ENCODE results near the gene PBX4.
A peak's percentile ranks its signal among the peaks of the same experiment; 100 is the strongest.
"Not testable (repeated sequence)": the region's sequence is repeated elsewhere in the genome, so short reads cannot be mapped to it uniquely, and the experiment has no call there.

The PBX4 gene

GRCh38 chr19:19626516-19627472, 8.3 kb upstream of the PBX4 start:
- DNase-seq = no peak

GRCh38 chr19:19624032-19624570, 5.6 kb upstream of the PBX4 start:
- no peak for DNase-seq

GRCh38 chr19:19623383-19623782, 4.9 kb upstream of the PBX4 start:
- no peak for DNase-seq

- DNase-seq = no peak
Observed at GRCh38 chr19:19619849-19620210, 1.3 kb upstream of the PBX4 start.

- no peak for DNase-seq
Observed at GRCh38 chr19:19619181-19619848, 828 bp upstream of the PBX4 start.

GRCh38 chr19:19615086-19615485, 3.4 kb downstream of the PBX4 start:
- DNase-seq = peak in 2 of 5 experiments; percentile 63 to 65

GRCh38 chr19:19613506-19613905, 5.0 kb downstream of the PBX4 start:
- no peak for DNase-seq

GRCh38 chr19:19610376-19611202, 7.9 kb downstream of the PBX4 start:
- DNase-seq = no peak

- DNase-seq = not testable (repeated sequence)
Observed at GRCh38 chr19:19606686-19607085, 11.8 kb downstream of the PBX4 start.

- peak in 3 of 5 experiments; percentile 53 to 85 (median 66) for DNase-seq
Observed at GRCh38 chr19:19606021-19606420, 12.5 kb downstream of the PBX4 start.

- DNase-seq = no peak
Observed at GRCh38 chr19:19602713-19603324, 15.7 kb downstream of the PBX4 start.

GRCh38 chr19:19602136-19602712, 16.3 kb downstream of the PBX4 start:
- peak in 3 of 5 experiments; percentile 49 to 71 (median 64) for DNase-seq

GRCh38 chr19:19600793-19601330, 17.6 kb downstream of the PBX4 start:
- peak in 1 of 5 experiments; percentile 32 for DNase-seq

- DNase-seq = peak; percentile 29 to 94 (median 64)
Observed at GRCh38 chr19:19598728-19599451, 19.6 kb downstream of the PBX4 start.

GRCh38 chr19:19597809-19598306, 20.6 kb downstream of the PBX4 start:
- DNase-seq = peak in 4 of 5 experiments; percentile 16 to 95 (median 67)

- no peak for DNase-seq
Observed at GRCh38 chr19:19595171-19595701, 23.3 kb downstream of the PBX4 start.

GRCh38 chr19:19594381-19594780, 24.1 kb downstream of the PBX4 start:
- peak in 1 of 5 experiments; percentile 43 for DNase-seq

GRCh38 chr19:19592690-19593089, 25.8 kb downstream of the PBX4 start:
- no peak for DNase-seq

- DNase-seq = peak in 4 of 5 experiments; percentile 46 to 86 (median 62)
Observed at GRCh38 chr19:19591133-19591825, 27.2 kb downstream of the PBX4 start.

Data from T-helper 2 cell (primary cell).